ENCODE measurements around the gene MARVELD3. TPM values are rescaled to one million over a fixed set of nuclear protein-coding genes. Genes with fewer than 3 reads are reported as not detected.

MARVELD3 gene
- total RNA-seq, 1 experiment from 2014 or later: 7.4 TPM

DNA sequence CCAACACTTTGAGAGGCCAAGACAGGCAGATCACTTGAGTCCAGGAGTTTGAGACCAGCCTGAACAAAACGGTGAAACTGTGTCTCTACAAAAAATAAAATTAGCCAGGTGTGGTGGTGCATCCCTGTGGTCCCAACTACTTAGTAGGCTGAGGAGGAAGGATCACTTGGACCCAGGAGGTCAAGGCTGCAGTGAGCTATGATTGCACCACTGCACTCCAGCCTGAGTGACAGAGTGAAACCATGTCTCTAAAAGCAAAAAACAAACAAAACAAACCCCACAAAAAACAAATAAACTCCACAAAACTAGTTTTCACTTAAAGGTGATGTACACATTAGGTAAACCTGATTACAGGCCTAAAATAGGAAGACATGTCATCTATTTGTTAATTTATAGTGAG lies 40.3 kb downstream of the MARVELD3 start:
- H2AFZ ChIP-seq (ENCODE audit: low read length): no peak overlapping the region
- no peak for ATAC-seq
- no peak overlapping the region for H3K4me2 ChIP-seq (ENCODE audit: low read length)
- intact Hi-C loops (cut with micrococcal nuclease): no loop called here
- H3K4me1 ChIP-seq (ENCODE audit: insufficient read depth, low read length): peaks cover 7% of the 10 kb centered on the region; the same call in 1 of the 2 replicates
- H3K27me3 ChIP-seq (ENCODE audit: low read length): no peaks in the 10 kb centered on the region
- no peak for DNase-seq
- ChIA-PET POLR2A (ENCODE audit: unreplicated experiment) (no interaction called here), CTCF (no interaction called here)
- no peak overlapping the region for H3K4me3 ChIP-seq (ENCODE audit: low read length)
- no peak overlapping the region for H3K27ac ChIP-seq (ENCODE audit: low read length)
- no peak overlapping the region for H3K9ac ChIP-seq (ENCODE audit: low read length)
- no peaks in the 10 kb centered on the region for H3F3A ChIP-seq (ENCODE audit: low read length, unreplicated experiment)
- peaks cover 7% of the 10 kb centered on the region; the same call in 1 of the 2 replicates for H3K36me3 ChIP-seq (ENCODE audit: low read depth, low read length)
- H3K79me2 ChIP-seq (ENCODE audit: low read length): no peaks in the 10 kb centered on the region
- TF ChIP-seq EZH2 (IDR thresholded peaks at IDR 0.05; ENCODE audit: low read length, unreplicated experiment) (no peak), EZH2phosphoT487 (IDR thresholded peaks at IDR 0.05; ENCODE audit: borderline replicate concordance, low read length) (no peak), CTCF (conservative IDR thresholded peaks at IDR 0.05; ENCODE audit: low read depth, low read length) (no peak)
- no peaks in the 10 kb centered on the region for H3K9me2 ChIP-seq (replicated peaks; ENCODE audit: low read length)
- no TSS peak for BruUV-seq (replicated peaks)
- H4K20me1 ChIP-seq (ENCODE audit: low read length): no peaks in the 10 kb centered on the region
- H3K9me3 ChIP-seq (ENCODE audit: low read length): no peaks in the 10 kb centered on the region

- ATAC-seq: peak; percentile 68
- H3K27me3 ChIP-seq (ENCODE audit: low read length): no peaks in the 10 kb centered on the region
- no peak overlapping the region for H3K27ac ChIP-seq (ENCODE audit: low read length)
- H3F3A ChIP-seq (ENCODE audit: low read length, unreplicated experiment): no peaks in the 10 kb centered on the region
- no peaks in the 10 kb centered on the region for H3K9me2 ChIP-seq (replicated peaks; ENCODE audit: low read length)
- no peak for TF ChIP-seq EZH2phosphoT487 (IDR thresholded peaks at IDR 0.05; ENCODE audit: borderline replicate concordance, low read length)
- no peak for TF ChIP-seq CTCF (conservative IDR thresholded peaks at IDR 0.05; ENCODE audit: low read depth, low read length)
- no peak for TF ChIP-seq EZH2 (IDR thresholded peaks at IDR 0.05; ENCODE audit: low read length, unreplicated experiment)
- no peak overlapping the region for H3K4me3 ChIP-seq (ENCODE audit: low read length)
- intact Hi-C loops (cut with micrococcal nuclease): no loop called here
- H3K79me2 ChIP-seq (ENCODE audit: low read length): no peaks in the 10 kb centered on the region
- ChIA-PET POLR2A (ENCODE audit: unreplicated experiment) (no interaction called here), CTCF (no interaction called here)
- BruUV-seq (replicated peaks): no TSS peak
- H3K36me3 ChIP-seq (ENCODE audit: low read depth, low read length): peaks cover 7% of the 10 kb centered on the region; the same call in 1 of the 2 replicates
- H2AFZ ChIP-seq (ENCODE audit: low read length): no peak overlapping the region
- no peaks in the 10 kb centered on the region for H4K20me1 ChIP-seq (ENCODE audit: low read length)
- H3K4me1 ChIP-seq (ENCODE audit: insufficient read depth, low read length): peaks cover 7% of the 10 kb centered on the region; the same call in 1 of the 2 replicates
- H3K4me2 ChIP-seq (ENCODE audit: low read length): no peak overlapping the region
- peak; percentile 8 for DNase-seq
- H3K9me3 ChIP-seq (ENCODE audit: low read length): no peaks in the 10 kb centered on the region
- H3K9ac ChIP-seq (ENCODE audit: low read length): no peak overlapping the region
These were observed 41.1 kb downstream of the MARVELD3 start for GRCh38 chr16:71666928-71667707.

Data from PC-3 (cell line).